ENCODE data around the gene EEF1G.

GRCh38 chr11:62542111-62542745 lies 31.5 kb downstream of the EEF1G start:
- TF ChIP-seq CTCF (IDR thresholded peaks at IDR 0.05; ENCODE audit: insufficient read depth, low read length, poor library complexity, severe bottlenecking) (no peak), EZH2phosphoT487 (conservative IDR thresholded peaks at IDR 0.05; ENCODE audit: low read length) (no peak)

Data from SU-DHL-6 (cell line).